Upper lobe of left lung (tissue), 4 donors: ENCODE results near the gene MYLK.

Experiments used
- CTCF ChIP-seq, 6 experiments: fragments of 450-650 bp in 4 of 6; fragments of 200-600 bp in 2 of 6; sonication (generic) in 2 of 6; IDR thresholded peaks; one replicate each; pipeline ENCODE4 v1.5.1; 2016 to 2019; ENCODE audit warnings: antibody characterized with exemption in 6 of 6
- EP300 ChIP-seq, 4 donors: sonication (generic); formaldehyde crosslinking; IDR thresholded peaks; one replicate each; pipeline ENCODE4 v1.5.1; 2017; ENCODE audit warnings: antibody characterized with exemption in 4 of 4, control low read depth in 2 of 4

DNA sequence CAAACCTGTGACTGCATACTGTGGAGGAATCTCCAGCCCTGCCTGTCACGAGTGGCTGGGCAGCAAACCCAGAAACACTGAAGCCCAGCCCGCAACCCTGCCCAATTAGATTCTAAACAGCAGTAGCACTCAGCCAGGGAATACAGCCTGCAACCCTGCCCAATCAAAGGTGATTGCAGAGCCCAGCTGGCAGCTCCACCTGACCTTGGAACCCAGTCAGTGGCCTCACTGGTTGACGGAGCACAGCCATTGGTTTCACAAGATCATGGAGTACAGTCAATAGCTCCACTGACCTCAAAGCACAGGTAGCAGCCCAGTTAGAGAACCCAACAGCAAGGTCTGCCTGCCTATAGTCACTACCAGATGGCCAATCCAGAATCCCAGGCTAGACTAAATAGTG is 35.2 kb upstream of the MYLK start:
- no peak for TF ChIP-seq EP300 (IDR thresholded peaks at IDR 0.05)
- TF ChIP-seq CTCF (IDR thresholded peaks at IDR 0.05) = no peak
